NCI-H748 (cell line): Measurements from ENCODE around the gene CCDC78.

Experiments
- DNase-seq: peaks from one replicate; lab custom pipeline; 2025; ENCODE audit not compliant: unreplicated experiment; lab: John Stamatoyannopoulos, UW

Gene CCDC78

DNA sequence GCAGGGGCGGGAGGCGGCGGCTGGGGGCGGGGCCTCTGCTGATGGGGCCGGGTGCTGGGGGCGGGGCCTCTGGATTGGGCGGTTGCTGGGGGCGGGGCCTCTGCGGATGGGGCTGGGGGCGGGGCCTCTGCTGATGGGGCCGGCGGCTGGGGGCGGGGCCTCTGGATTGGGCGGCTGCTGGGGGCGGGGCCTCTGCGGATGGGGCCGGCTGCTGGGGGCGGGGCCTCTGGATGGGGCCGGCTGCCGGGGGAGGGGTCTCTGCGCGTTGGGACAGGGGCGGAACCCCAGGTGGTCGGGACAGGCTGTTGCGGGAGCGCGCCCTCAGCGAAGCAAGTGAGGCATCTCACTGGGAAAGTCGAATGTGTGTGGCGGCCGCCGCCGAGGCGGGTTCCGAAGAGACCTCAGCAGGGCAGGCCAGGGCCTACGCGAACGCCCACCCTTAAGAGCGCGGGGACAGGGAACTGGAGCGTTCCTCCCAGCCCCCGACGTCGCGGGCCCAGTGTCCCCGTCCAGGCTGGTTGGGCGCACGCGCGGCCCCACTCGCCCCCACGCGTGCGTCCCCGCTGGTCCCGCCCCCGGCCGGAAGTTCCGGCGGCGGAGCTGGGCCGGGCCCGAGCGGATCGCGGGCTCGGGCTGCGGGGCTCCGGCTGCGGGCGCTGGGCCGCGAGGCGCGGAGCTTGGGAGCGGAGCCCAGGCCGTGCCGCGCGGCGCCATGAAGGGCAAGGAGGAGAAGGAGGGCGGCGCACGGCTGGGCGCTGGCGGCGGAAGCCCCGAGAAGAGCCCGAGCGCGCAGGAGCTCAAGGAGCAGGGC lies 46.2 kb downstream of the CCDC78 start, which contains the start of gene STUB1:
Gene STUB1 (plus strand): TSS at position 597 of the 811 bp plus-strand sequence. CDS start 116 bp downstream, at position 713.
- peak; percentile 86 for DNase-seq

DNA sequence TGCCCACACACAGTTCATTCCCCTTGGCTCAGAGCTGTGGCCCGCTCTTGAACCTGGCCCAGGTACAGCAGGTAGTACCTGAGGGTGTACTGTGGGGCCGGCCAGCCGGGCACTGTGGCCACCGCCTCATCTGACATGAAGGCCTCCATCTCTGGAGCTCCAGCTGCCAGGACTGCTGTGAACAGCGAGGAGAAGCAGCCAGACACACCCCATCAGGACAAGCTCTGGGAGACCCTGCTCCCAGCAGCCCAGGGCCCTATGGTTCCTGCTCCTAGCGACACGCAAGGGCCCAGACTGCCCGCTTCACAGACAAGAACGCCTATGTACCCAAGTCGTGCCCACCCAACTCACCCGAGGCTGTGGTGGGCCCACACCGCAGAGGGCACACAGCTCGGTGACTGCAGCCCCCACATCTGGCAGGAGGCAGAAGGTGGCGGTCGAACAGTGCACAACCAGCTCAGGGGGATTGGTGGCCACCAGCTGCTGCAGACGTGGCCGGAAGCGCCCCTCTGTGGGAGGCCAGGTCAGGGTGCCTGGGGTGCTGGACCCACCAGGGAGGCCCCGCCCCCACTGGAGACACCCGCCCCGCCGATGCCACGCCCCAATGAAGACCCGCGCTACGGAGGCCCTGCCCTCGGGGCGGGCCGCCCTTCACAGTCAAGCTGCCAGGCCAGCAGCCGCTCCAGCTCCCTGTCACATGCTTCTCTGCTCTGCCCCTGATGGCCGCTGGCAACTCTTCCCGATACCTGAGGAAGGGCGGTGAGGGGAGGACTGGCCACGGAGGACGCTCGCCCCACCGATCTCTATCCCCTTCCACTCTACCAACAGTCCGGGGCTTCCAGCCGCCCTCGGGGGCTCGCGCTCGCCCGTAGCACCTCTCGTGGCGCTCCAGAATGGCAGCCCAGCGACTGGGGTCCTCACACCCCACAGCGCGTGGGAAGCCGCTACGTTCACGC lies 47.1 kb downstream of the CCDC78 start:
- peak; percentile 80 for DNase-seq

GRCh38 chr16:678209-678857 lies 47.9 kb downstream of the CCDC78 start:
- no peak for DNase-seq

GRCh38 chr16:677316-678190 lies 48.7 kb downstream of the CCDC78 start:
- DNase-seq, result peak; percentile 79

DNA sequence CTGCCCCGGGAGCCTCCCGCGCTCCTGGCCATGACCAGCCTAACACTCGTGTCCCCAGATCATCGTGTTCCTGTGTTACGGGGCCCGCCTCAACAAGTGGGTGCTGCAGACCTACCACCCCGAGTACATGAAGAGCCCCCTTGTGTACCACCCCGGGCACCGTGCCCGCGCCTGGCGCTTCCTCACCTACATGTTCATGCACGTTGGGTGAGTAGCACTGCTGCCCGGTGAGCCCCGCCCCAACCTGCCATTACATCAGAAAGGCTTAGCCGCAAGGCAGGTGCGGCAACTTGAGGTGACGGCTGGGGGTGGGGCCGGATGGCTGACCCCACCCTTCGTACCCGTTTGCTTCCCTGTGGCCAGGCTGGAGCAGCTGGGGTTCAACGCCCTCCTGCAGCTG lies 49.3 kb downstream of the CCDC78 start:
- DNase-seq, result peak; percentile 86

DNA sequence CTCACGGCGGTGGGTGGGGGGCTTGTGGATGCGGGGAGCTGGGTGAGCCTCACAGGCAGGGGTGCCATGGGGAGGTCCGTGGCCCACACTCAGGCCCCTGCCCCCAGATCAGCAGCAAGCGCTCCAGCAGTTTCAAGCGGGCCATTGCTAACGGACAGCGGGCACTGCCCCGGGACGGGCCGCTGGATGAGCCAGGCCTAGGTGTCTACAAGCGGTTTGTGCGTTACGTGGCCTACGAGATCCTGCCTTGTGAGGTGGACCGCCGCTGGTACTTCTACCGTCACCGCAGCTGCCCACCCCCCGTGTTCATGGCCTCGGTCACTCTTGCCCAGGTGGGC lies 49.7 kb downstream of the CCDC78 start:
- DNase-seq, result no peak

DNA sequence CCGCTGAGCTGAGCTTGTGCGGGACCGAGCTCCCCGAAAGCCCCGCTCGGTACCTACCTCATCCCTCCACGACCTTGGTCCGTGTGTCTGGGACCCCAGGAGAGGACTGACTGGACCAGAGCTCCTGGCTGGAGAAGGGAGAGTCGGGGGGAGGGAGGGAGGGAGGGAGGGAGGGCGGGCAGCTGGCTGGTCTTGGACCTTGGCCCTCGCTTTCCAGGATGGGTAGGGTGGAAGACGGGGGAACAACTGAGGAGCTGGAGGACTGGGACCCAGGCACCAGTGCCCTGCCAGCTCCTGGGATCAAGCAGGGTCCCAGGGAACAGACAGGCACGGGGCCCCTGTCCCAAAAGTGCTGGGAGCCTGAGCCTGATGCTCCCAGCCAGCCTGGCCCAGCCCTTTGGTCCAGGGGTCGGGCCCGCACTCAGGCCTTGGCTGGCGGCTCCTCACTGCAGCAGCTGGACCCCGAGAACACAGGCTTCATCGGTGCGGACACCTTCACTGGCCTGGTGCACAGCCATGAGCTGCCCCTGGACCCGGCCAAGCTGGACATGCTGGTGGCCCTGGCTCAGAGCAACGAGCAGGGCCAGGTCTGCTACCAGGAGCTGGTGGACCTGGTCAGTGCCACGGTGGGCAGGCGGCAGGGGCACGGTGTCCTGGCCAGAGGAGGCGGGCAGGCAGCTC lies 50.2 kb downstream of the CCDC78 start:
- no peak for DNase-seq

DNA sequence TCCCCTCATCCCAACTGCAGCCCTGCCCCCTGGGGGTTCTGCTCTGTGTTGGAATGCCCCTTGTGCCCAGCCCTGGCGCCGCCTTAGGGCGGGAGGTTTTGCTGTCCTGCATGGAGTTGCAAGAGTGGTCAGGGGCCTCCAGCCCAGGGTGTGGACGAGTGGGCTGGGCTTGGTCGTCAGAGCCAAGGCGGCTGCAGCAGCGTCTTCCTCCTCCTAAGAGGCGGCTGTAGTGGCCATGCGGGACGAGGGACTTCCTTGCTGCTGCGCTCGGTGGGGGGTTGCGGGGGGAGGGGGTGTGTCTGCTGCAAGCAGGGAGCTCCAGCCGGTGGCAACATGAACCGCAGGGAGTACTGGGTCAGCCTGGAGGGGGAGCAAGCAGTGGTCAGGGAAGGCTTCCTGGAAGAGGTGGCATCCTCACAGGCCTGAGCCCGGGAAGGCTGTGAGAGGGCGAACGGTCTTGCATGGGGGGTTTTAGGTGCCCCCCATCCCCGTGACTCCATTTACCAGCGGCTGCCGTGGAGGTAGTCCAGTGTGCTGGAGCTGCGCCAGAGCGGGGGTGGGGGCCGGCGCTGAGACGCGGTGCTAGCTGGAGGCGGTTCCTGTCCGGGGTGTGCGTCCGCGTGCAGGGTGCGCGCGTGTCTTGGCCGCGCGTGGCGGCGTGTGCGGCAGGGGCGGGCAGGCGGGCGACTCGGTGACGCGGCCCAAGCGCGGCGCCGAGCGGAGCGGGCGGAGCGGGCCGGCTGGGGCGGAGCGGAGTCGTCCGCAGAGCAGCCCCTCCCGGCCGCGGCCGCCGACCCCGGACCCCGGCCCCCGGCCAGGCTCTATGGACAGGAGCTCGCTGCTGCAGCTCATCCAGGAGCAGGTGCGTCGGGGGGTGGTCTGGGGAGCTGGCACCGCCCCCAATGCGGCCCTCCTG lies 51.0 kb downstream of the CCDC78 start, which contains the start of gene RHBDL1:
Gene RHBDL1 (plus strand): TSS at position 704 of the 916 bp plus-strand sequence. CDS start 120 bp downstream, at position 824.
- DNase-seq, result peak; percentile 20

GRCh38 chr16:674214-674881 lies 51.9 kb downstream of the CCDC78 start:
- no peak for DNase-seq

DNA sequence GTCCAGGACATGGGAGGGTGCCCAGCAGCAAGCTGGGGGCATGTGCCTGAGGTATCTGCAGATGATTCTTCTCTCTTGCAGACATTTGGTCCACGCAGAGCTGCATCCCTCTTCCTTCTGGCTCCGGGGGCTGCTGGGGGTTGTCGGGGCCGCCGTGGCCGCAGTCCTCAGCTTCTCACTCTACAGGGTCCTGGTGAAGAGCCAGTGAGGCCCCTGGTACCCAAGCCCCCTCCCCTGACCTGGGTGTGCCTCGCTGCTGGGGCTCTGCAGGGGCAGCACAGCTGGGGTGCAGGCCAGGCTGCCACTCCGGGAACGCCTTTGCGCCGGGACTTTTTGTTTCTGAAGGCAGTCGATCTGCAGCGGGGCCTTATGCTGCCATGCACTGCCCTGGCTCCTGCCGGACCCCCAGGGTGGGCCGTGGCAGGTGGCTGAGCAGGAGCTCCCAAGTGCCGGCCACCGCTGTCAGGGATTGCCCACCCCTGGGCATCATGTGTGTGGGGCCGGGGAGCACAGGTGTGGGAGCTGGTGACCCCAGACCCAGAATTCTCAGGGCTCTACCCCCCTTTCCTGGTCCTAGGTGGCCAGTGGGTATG lies 52.7 kb downstream of the CCDC78 start:
- no peak for DNase-seq

GRCh38 chr16:672851-673250 lies 53.4 kb downstream of the CCDC78 start:
- DNase-seq, result no peak
